DOHH2 (cell line): Measurements from ENCODE around the gene SMIM36.

ENCODE experiments used
- EZH2phosphoT487 ChIP-seq: fragments of 200-600 bp; sonication (generic); IDR thresholded peaks from 2 replicates; pipeline ENCODE4 v1.6.1; 2017; ENCODE audit warnings: borderline replicate concordance, mild to moderate bottlenecking, antibody characterized with exemption, low read length, moderate library complexity, mixed read lengths
- TF ChIP-seq, protein P1 (sequence below): fragments of 200-600 bp; sonication (generic); IDR thresholded peaks from one replicate; pipeline ENCODE4 v1.5.1; 2014; ENCODE audit warnings: antibody characterized with exemption, mild to moderate bottlenecking, low read depth, low read length; ENCODE audit not compliant: poor library complexity, severe bottlenecking

DNA sequence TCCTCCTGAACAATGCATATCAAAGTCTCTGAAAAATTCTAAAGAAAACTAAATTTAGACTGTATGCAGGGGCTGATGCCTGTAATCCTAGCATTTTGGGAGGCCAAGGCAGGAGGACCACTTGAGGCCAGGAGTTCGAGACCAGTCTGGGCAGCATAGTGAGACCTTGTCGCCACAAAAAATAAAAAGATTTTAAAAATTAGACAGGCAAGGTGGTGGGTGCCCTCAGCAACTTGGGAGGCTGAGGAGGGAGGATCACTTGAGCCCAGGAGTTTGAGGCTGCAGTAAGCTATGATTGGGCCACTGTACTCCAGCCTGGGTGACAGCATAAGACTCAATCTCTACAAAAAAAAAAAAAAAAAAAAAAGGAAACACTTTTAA lies 59.5 kb downstream of the SMIM36 start:
- TF ChIP-seq, protein P1, sequence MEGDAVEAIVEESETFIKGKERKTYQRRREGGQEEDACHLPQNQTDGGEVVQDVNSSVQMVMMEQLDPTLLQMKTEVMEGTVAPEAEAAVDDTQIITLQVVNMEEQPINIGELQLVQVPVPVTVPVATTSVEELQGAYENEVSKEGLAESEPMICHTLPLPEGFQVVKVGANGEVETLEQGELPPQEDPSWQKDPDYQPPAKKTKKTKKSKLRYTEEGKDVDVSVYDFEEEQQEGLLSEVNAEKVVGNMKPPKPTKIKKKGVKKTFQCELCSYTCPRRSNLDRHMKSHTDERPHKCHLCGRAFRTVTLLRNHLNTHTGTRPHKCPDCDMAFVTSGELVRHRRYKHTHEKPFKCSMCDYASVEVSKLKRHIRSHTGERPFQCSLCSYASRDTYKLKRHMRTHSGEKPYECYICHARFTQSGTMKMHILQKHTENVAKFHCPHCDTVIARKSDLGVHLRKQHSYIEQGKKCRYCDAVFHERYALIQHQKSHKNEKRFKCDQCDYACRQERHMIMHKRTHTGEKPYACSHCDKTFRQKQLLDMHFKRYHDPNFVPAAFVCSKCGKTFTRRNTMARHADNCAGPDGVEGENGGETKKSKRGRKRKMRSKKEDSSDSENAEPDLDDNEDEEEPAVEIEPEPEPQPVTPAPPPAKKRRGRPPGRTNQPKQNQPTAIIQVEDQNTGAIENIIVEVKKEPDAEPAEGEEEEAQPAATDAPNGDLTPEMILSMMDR: no peak
- TF ChIP-seq EZH2phosphoT487: no peak
